ENCODE measurements around the gene C18orf63.

DNA sequence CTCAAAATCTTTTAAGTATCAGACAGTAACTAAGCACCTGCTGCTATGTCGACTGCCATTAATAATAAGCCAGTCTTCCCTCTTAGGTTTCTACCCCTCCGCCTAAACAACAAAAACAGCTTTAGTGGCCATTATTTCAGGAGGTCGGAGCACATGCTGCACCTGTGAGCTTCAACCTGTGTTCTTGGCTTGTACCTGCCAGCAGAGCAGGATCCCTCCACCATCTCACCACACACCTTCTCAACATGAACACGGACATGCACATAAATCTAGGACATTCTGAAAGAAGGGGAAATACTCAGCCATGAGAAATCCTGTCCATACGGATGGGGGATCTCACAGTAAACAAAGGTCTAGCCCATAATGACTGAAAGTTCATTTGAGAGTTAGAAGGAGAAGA, 27.6 kb upstream of the C18orf63 start:
- TF ChIP-seq, protein P1, sequence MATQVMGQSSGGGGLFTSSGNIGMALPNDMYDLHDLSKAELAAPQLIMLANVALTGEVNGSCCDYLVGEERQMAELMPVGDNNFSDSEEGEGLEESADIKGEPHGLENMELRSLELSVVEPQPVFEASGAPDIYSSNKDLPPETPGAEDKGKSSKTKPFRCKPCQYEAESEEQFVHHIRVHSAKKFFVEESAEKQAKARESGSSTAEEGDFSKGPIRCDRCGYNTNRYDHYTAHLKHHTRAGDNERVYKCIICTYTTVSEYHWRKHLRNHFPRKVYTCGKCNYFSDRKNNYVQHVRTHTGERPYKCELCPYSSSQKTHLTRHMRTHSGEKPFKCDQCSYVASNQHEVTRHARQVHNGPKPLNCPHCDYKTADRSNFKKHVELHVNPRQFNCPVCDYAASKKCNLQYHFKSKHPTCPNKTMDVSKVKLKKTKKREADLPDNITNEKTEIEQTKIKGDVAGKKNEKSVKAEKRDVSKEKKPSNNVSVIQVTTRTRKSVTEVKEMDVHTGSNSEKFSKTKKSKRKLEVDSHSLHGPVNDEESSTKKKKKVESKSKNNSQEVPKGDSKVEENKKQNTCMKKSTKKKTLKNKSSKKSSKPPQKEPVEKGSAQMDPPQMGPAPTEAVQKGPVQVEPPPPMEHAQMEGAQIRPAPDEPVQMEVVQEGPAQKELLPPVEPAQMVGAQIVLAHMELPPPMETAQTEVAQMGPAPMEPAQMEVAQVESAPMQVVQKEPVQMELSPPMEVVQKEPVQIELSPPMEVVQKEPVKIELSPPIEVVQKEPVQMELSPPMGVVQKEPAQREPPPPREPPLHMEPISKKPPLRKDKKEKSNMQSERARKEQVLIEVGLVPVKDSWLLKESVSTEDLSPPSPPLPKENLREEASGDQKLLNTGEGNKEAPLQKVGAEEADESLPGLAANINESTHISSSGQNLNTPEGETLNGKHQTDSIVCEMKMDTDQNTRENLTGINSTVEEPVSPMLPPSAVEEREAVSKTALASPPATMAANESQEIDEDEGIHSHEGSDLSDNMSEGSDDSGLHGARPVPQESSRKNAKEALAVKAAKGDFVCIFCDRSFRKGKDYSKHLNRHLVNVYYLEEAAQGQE (IDR thresholded peaks at IDR 0.05; ENCODE audit: low read depth): no peak
- TF ChIP-seq SP1 (IDR thresholded peaks at IDR 0.05; ENCODE audit: low read depth) (no peak), ZNF274 (IDR thresholded peaks at IDR 0.05; ENCODE audit: low read depth, low read length) (no peak), EGR1 (IDR thresholded peaks at IDR 0.05; ENCODE audit: low read depth) (no peak), CEBPB (IDR thresholded peaks at IDR 0.05; ENCODE audit: low read depth) (no peak), EZH2 (IDR thresholded peaks at IDR 0.05) (no peak), POLR2A (IDR thresholded peaks at IDR 0.05; ENCODE audit: borderline replicate concordance, extremely low read depth, insufficient read depth, insufficient read length) (no peak), EZH2phosphoT487 (IDR thresholded peaks at IDR 0.05; ENCODE audit: borderline replicate concordance) (no peak), ELF1 (IDR thresholded peaks at IDR 0.05; ENCODE audit: borderline replicate concordance, low read depth) (no peak), SRF (IDR thresholded peaks at IDR 0.05; ENCODE audit: low read depth) (no peak)
- TF ChIP-seq, protein P2, sequence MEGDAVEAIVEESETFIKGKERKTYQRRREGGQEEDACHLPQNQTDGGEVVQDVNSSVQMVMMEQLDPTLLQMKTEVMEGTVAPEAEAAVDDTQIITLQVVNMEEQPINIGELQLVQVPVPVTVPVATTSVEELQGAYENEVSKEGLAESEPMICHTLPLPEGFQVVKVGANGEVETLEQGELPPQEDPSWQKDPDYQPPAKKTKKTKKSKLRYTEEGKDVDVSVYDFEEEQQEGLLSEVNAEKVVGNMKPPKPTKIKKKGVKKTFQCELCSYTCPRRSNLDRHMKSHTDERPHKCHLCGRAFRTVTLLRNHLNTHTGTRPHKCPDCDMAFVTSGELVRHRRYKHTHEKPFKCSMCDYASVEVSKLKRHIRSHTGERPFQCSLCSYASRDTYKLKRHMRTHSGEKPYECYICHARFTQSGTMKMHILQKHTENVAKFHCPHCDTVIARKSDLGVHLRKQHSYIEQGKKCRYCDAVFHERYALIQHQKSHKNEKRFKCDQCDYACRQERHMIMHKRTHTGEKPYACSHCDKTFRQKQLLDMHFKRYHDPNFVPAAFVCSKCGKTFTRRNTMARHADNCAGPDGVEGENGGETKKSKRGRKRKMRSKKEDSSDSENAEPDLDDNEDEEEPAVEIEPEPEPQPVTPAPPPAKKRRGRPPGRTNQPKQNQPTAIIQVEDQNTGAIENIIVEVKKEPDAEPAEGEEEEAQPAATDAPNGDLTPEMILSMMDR (IDR thresholded peaks at IDR 0.05 in 2 of 3, conservative IDR thresholded peaks at IDR 0.05 in 1 of 3; ENCODE audit: borderline replicate concordance in 1 of 3, insufficient read depth in 1 of 3, low read depth in 2 of 3, low read length in 2 of 3): no peak
- TF ChIP-seq, protein P3, sequence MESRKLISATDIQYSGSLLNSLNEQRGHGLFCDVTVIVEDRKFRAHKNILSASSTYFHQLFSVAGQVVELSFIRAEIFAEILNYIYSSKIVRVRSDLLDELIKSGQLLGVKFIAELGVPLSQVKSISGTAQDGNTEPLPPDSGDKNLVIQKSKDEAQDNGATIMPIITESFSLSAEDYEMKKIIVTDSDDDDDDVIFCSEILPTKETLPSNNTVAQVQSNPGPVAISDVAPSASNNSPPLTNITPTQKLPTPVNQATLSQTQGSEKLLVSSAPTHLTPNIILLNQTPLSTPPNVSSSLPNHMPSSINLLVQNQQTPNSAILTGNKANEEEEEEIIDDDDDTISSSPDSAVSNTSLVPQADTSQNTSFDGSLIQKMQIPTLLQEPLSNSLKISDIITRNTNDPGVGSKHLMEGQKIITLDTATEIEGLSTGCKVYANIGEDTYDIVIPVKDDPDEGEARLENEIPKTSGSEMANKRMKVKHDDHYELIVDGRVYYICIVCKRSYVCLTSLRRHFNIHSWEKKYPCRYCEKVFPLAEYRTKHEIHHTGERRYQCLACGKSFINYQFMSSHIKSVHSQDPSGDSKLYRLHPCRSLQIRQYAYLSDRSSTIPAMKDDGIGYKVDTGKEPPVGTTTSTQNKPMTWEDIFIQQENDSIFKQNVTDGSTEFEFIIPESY (IDR thresholded peaks at IDR 0.05; ENCODE audit: extremely low read depth, insufficient replicate concordance, low read length): no peak

Data from HCT116 (cell line).